Measurements from ENCODE around the gene SUN1. TPM values are rescaled to one million over a fixed set of nuclear protein-coding genes. Genes with fewer than 3 reads are reported as not detected.

Gene SUN1
- total RNA-seq, 2 experiments from 2014 or later = 67.8 to 74.4 TPM

DNA sequence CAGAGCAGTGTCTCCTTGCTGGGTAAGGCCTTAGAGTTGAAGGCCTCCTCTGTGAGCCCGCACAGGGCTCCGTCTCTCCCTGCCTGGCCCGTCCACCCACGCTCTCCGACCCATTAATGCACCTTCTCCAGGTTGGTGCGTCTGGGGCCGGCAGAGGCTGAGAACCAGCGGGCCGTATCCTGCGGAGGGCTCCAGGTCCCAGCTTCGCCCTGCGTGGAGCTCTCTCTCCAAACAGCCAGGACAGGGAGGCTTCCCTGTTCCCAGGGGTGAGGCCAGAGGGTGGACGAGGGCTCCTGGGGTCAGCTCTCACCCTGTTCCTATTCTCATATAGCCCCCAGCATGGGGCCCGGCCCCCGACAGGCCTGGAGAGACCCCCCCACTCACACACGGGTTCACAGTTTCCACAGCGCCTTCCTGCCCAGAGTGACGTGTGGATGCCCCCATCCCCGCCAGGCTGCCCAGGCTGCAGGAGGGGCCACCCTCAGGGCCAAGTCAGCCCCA, 78.7 kb downstream of the SUN1 start:
- H3K4me1 Mint-ChIP-seq (ENCODE audit: low read depth) = peaks cover 12% of the 10 kb centered on the region
- CTCF ChIA-PET = interaction anchor here (1.0 to 4.0 kb wide), 8 partner anchors 10 to 82 kb away, joined by 3 to 31 read pairs (median 11); partner anchors contain the start of genes ADAP1 and COX19

DNA sequence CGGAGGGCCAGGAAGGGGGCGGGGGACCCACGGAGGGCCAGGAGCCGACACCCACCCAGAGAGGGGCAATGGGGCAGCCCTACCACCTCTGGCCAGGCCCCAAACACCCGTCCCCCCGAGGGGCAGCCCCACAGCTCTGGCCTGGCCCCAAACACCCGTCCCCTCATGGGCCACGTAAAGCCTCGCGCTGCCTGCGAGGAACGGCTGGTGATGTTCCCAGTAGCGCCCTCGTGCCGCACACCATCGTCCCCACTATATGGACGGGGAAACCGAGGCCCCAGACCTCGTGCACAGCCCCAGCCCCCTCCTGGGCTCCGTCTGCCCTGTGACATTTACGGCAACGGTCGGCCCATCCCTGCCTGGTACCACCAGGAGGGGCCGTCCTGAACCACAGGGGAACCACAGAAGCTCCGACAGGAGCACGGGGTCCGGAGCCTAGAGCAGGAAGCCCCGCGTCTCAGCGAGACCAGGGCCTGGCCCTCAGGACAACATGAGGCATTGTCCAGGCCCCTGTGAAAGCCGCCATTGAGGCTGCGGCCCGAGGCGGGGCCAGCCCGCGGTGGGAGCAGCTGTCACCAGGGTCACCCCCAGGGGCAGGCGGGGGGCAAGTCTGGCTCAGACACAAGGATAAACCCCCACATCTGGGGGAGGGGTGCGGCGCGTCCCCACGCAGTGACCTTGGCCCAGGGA, 79.7 kb downstream of the SUN1 start:
- H3K4me1 Mint-ChIP-seq (ENCODE audit: low read depth) = peaks cover 12% of the 10 kb centered on the region
- H3K27me3 Mint-ChIP-seq (ENCODE audit: low read depth) = no peaks in the 10 kb centered on the region
- no peaks in the 10 kb centered on the region for H3K36me3 Mint-ChIP-seq (ENCODE audit: low read depth)
- no peaks in the 10 kb centered on the region for H3K9me3 Mint-ChIP-seq
- intact Hi-C loops (cut with micrococcal nuclease) = no loop called here
- CTCF ChIA-PET = interaction anchor here (0.6 to 1.1 kb wide), 2 partner anchors 35 to 83 kb away, joined by 3 to 5 read pairs; no protein-coding TSS in a partner anchor
- no peak for DNase-seq
- H3K27ac Mint-ChIP-seq = no peak overlapping the region
- no peak overlapping the region for H3K4me3 Mint-ChIP-seq

More for the DNA sequence above, 78.7 kb downstream of the SUN1 start:
- H3K4me3 Mint-ChIP-seq = no peak overlapping the region
- no peak overlapping the region for H3K27ac Mint-ChIP-seq
- no peaks in the 10 kb centered on the region for H3K36me3 Mint-ChIP-seq (ENCODE audit: low read depth)
- no peaks in the 10 kb centered on the region for H3K27me3 Mint-ChIP-seq (ENCODE audit: low read depth)
- no peak for DNase-seq
- no peaks in the 10 kb centered on the region for H3K9me3 Mint-ChIP-seq
- intact Hi-C loops (cut with micrococcal nuclease) = loop anchor here (1.0 kb wide), 1 partner anchor 12 kb away; no protein-coding TSS in a partner anchor

DNA sequence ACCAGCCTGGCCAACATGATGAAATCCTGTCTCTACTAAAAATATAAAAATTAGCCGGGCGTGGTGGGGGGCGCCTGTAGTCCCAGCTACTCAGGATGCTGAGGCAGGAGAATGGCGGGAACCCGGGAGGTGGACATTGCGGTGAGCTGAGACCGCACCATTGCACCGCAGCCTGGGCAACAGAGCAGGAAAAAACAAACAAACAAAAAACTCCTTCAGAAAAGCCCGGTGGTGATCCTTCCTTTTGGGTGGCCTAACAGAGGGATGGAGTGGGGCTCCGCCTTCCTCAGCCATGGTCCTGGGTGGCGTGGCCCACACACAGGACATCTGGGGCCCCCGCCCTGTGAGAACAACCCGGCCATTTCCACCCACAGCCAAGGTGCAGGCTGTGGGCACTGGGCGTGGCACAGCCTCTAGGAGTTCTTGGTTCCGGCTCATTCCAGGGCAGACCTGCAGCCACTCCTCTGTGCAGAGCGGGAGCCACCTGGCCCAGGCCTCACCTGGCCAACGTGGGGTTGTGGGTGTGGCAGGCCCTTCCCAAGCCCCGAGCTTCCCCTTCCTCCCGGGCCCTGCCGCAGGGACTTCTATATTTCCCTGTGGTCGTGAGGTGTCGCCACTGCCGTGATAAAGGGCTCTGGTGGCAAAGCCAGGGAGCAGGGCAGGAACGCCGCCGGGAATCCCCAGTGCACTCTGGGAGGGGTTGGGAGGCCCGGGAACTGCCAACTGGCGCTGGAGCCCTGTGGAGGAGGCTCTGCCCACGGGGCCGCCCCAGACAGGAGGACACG, 81.7 kb downstream of the SUN1 start:
- H3K4me3 Mint-ChIP-seq = no peak overlapping the region
- H3K9me3 Mint-ChIP-seq = no peaks in the 10 kb centered on the region
- no peak overlapping the region for H3K27ac Mint-ChIP-seq
- no peaks in the 10 kb centered on the region for H3K27me3 Mint-ChIP-seq (ENCODE audit: low read depth)
- H3K4me1 Mint-ChIP-seq (ENCODE audit: low read depth) = peaks cover 9% of the 10 kb centered on the region
- H3K36me3 Mint-ChIP-seq (ENCODE audit: low read depth) = no peaks in the 10 kb centered on the region
- intact Hi-C loops (cut with micrococcal nuclease) = no loop called here
- CTCF ChIA-PET = interaction anchor here (1.2 to 1.3 kb wide), 2 partner anchors 51 to 61 kb away, joined by 3 to 4 read pairs; partner anchors contain the start of gene COX19
- DNase-seq = no peak

DNA sequence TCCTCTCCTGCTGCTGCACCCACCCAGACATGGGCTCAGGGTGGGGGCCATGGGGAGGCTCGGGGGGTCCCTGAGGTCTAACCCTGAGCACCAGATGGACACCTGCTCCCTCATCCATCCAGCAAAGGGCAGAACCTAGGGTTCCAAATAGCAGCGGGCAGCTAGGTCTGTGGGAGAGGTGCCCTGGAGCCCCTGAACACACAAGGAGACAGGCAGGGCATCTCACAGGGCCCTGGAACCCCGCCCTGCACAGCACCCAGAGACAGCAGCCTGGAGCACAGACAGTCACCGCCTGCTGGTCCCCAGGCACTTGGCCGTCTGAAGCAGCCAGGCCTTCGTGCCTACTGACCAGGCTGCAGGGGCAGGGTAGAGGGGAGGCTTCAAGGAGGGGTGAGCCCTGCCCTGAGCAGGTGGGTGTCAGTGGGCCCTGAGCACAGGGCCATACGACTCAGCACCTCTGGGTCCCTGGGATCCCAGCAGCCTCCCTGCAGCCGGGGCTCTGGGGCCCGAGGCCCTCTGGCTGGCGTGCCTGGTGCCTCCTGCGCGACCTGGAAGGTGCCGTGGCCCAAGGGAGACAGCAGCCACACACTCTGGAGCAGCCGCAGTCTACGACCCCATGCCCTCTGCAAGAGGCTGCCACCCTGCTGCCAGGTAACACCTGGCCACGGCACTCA, 82.4 kb downstream of the SUN1 start:
- DNase-seq = no peak
- no peaks in the 10 kb centered on the region for H3K9me3 Mint-ChIP-seq
- H3K27me3 Mint-ChIP-seq (ENCODE audit: low read depth) = no peaks in the 10 kb centered on the region
- H3K4me3 Mint-ChIP-seq = no peak overlapping the region
- intact Hi-C loops (cut with micrococcal nuclease) = no loop called here
- peaks cover 12% of the 10 kb centered on the region for H3K4me1 Mint-ChIP-seq (ENCODE audit: low read depth)
- no peaks in the 10 kb centered on the region for H3K36me3 Mint-ChIP-seq (ENCODE audit: low read depth)
- CTCF ChIA-PET = no interaction called here
- H3K27ac Mint-ChIP-seq = no peak overlapping the region

DNA sequence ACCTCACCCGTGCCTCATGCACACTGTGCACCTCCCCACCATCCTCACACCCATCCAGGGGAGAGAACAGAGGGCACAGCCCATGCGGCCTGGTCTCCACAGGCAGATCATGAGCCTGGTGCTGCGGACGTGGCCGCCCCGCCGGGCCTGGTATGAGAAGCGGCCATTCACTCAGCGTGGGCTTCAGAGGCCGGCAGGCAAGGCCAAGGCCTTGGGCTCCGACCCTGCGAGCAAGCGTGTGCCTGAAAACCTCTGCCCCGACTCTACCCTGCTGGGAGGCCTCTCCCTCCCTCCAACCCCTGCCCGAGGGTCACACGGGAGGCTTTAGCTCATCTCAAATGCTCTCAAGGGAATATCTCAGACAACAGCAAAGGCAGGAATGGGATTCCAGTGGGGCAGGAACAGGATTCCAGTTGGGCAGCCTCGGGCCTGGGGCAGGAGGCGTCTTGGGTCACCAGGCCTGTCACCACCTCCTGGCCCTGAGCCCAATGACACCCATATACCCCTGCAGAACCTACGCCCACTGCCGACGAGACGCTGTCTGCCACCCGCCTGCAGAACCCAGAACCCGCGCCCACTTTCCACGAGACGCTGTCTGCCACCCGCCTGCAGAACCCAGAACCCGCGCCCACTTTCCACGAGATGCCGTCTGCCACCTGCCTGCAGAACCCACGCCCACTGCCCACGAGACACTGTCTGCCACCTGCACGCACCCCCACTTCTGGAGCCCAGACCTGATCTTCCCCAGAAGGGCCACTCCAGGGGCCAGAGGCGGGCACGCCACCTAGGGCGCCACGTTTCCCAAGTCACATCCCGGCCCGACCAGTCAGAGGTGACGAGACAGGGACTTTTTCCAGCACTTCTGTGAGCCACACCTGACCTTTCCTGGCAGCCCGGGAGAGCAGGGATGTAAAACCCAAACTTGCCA, 83.3 kb downstream of the SUN1 start:
- peaks cover 5% of the 10 kb centered on the region for H3K4me1 Mint-ChIP-seq (ENCODE audit: low read depth)
- DNase-seq = no peak
- no peaks in the 10 kb centered on the region for H3K27me3 Mint-ChIP-seq (ENCODE audit: low read depth)
- H3K36me3 Mint-ChIP-seq (ENCODE audit: low read depth) = no peaks in the 10 kb centered on the region
- no peaks in the 10 kb centered on the region for H3K9me3 Mint-ChIP-seq
- intact Hi-C loops (cut with micrococcal nuclease) = no loop called here
- no peak overlapping the region for H3K27ac Mint-ChIP-seq
- H3K4me3 Mint-ChIP-seq = no peak overlapping the region
- CTCF ChIA-PET = no interaction called here

DNA sequence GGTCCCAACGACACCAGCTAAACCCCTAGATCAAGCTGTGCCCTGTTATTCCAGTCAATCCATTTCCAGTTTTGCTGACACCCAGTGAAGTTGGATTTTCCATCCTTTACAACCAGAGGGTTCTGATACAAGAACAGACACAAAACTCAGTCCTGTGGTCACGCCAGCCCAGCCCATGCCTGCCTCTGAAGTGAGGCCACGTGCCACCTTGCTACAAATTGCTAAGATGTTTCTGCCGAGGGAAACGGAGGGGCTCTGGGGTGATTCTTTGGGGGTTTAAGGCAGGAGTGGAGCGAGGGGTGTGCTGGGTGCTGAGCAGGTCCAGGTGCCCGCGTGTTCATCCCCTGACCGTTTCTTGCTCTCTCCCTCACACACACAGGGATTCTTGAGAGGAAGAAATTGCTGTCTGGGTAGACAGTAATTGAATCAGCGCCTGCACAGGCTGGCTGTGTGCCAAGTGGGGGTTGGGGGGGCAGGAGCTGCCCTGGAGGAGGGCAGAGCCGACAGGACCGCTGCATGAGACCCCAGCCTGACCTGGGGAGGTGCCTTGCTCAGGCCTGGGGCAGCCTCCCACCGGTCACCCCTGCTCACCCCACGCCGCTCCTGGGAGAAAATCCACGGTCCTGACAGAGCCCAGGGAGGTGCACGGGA, 84.1 kb downstream of the SUN1 start:
- DNase-seq = no peak
- H3K27ac Mint-ChIP-seq = no peak overlapping the region
- no peaks in the 10 kb centered on the region for H3K9me3 Mint-ChIP-seq
- H3K27me3 Mint-ChIP-seq (ENCODE audit: low read depth) = no peaks in the 10 kb centered on the region
- intact Hi-C loops (cut with micrococcal nuclease) = no loop called here
- no peaks in the 10 kb centered on the region for H3K36me3 Mint-ChIP-seq (ENCODE audit: low read depth)
- H3K4me1 Mint-ChIP-seq (ENCODE audit: low read depth) = peaks cover 14% of the 10 kb centered on the region
- no peak overlapping the region for H3K4me3 Mint-ChIP-seq
- CTCF ChIA-PET = no interaction called here

DNA sequence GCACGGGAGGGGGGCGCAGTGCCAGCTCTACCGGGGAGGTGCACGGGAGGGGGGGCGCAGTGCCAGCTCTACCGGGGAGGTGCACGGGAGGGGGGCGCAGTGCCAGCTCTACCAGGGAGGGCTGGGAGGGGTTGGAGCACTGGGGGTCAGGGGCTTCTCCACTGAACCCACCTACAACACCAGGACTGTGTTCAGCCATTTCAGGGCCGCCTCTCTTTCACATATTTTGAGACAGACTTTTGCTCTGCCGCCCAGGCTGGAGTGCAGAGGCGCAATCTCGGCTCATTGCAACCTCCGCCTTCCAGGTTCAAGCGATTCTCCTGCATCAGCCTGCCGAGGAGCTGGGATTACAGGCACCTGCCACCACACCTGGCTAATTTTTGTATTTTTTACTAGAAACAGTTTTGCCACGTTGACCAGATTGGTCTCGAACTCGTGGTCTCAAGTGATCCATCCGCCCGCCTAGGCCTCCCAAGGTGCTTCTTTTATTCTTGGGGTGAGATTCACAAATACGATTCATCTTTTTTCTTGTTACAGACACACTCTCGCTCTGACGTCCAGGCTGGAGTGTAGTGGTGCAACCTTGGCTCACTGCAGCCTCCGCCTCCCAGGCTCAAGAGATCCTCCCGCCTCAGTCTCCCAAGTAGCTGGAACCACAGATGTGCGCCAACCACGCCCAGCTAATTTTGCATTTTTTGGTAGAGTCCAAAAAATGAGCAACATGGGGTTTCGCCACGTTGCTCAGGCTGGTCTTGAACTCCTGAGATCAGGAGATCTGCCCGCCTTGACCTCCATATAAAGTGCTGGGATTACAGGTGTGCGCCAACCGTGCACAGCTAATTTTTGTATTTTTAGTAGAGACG, 85.2 kb downstream of the SUN1 start:
- intact Hi-C loops (cut with micrococcal nuclease) = no loop called here
- CTCF ChIA-PET = interaction anchor here (0.7 to 0.8 kb wide), 2 partner anchors 8 kb away, joined by 3 read pairs; no protein-coding TSS in a partner anchor
- no peak overlapping the region for H3K27ac Mint-ChIP-seq
- no peaks in the 10 kb centered on the region for H3K36me3 Mint-ChIP-seq (ENCODE audit: low read depth)
- H3K4me3 Mint-ChIP-seq = no peak overlapping the region
- H3K9me3 Mint-ChIP-seq = no peaks in the 10 kb centered on the region
- peaks cover 20% of the 10 kb centered on the region for H3K4me1 Mint-ChIP-seq (ENCODE audit: low read depth)
- DNase-seq = no peak
- no peaks in the 10 kb centered on the region for H3K27me3 Mint-ChIP-seq (ENCODE audit: low read depth)

DNA sequence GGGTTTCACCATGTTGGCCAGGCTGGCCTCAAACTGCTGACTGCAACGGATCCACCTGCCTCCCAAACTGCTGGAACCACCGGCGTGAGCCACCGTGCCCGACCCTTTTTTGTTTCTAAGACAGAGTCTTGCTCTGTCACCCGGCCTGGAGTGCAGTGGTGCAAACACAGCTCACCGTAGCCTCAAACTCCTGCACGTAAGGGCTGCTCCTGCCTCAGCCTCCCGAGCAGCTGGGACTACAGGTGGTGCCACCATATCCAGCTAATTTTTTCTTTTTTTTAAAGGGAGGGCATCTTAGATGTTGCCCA, 85.8 kb downstream of the SUN1 start:
- intact Hi-C loops (cut with micrococcal nuclease) = no loop called here
- H3K9me3 Mint-ChIP-seq = no peaks in the 10 kb centered on the region
- H3K27ac Mint-ChIP-seq = no peak overlapping the region
- no peaks in the 10 kb centered on the region for H3K27me3 Mint-ChIP-seq (ENCODE audit: low read depth)
- CTCF ChIA-PET = interaction anchor here (0.7 to 0.8 kb wide), 2 partner anchors 8 to 9 kb away, joined by 3 read pairs; no protein-coding TSS in a partner anchor
- no peaks in the 10 kb centered on the region for H3K36me3 Mint-ChIP-seq (ENCODE audit: low read depth)
- no peak for DNase-seq
- H3K4me1 Mint-ChIP-seq (ENCODE audit: low read depth) = peaks cover 25% of the 10 kb centered on the region
- no peak overlapping the region for H3K4me3 Mint-ChIP-seq

DNA sequence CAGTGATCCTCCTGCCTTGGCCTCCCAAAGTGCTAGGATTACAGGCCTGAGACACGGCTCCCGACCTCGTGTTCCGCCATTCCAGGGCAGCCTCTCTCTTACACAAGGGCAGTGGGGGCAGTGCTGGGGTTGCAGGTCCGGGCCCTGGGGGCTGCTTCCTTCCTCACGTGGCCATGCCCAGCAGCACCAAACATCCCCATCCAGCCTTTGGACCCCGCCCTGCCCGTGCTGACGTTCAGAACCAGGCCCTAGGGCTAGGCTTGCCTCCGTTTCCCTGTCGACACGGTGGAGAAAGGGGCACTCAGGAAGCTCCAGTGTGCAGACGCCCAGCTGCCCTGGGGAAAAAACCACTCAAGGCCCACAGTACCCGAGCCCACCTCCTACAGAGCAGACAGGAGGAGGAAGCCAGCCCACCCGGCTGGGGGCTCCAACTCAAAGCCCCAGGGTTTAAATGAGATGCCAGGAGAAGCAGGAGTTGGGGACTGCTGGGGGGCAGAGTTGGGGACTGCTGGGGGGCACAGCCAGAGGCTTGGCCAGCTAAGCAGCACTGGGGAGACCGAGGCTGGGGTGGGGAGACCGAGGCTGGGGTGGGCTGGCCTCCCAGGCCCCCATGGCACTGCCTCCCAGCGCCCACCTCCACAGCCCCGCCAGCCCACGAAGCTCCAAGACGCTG, 86.3 kb downstream of the SUN1 start:
- H3K4me1 Mint-ChIP-seq (ENCODE audit: low read depth) = peaks cover 30% of the 10 kb centered on the region
- CTCF ChIA-PET = interaction anchor here (0.7 kb wide), 1 partner anchor 10 kb away, joined by 3 read pairs; no protein-coding TSS in a partner anchor
- no peaks in the 10 kb centered on the region for H3K36me3 Mint-ChIP-seq (ENCODE audit: low read depth)
- H3K9me3 Mint-ChIP-seq = no peaks in the 10 kb centered on the region
- H3K27ac Mint-ChIP-seq = no peak overlapping the region
- H3K27me3 Mint-ChIP-seq (ENCODE audit: low read depth) = no peaks in the 10 kb centered on the region
- intact Hi-C loops (cut with micrococcal nuclease) = no loop called here
- DNase-seq = no peak
- H3K4me3 Mint-ChIP-seq = no peak overlapping the region

DNA sequence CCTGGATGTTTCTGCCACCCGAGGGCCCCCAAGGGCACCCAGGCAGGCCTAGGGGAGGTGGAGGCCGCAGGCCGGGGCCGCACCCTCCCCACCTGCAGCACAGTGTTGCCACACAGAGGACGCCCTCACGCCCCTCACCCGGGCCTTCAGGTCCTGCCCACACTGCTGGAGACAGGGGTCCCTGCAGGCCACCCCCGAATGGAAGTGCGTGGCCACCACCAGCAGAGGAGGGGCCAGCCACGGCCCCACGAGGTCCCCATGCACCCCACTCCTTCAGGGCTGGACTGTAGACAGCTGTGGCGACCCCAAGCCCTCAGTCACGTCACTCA, 86.8 kb downstream of the SUN1 start:
- H3K4me1 Mint-ChIP-seq (ENCODE audit: low read depth) = peaks cover 32% of the 10 kb centered on the region
- no peak for DNase-seq

More for the DNA sequence above, 86.8 kb downstream of the SUN1 start:
- H3K27me3 Mint-ChIP-seq (ENCODE audit: low read depth) = no peaks in the 10 kb centered on the region
- no peak overlapping the region for H3K27ac Mint-ChIP-seq
- H3K4me3 Mint-ChIP-seq = no peak overlapping the region
- no peaks in the 10 kb centered on the region for H3K36me3 Mint-ChIP-seq (ENCODE audit: low read depth)
- intact Hi-C loops (cut with micrococcal nuclease) = no loop called here
- CTCF ChIA-PET = no interaction called here
- no peaks in the 10 kb centered on the region for H3K9me3 Mint-ChIP-seq
